CD4-positive, alpha-beta T cell treated with Interleukin-2 at 100 ng/mL for 4 hours (primary cell): ENCODE data around the gene FGF19.

Experiments used
- DNase-seq: peaks from one replicate; pipeline ENCODE4 v3.0.0-alpha.2; 2020; ENCODE audit warnings: low spot score

The FGF19 gene

GRCh38 chr11:69655479-69656428 lies 48.1 kb downstream of the FGF19 start:
- no peak for DNase-seq

DNA sequence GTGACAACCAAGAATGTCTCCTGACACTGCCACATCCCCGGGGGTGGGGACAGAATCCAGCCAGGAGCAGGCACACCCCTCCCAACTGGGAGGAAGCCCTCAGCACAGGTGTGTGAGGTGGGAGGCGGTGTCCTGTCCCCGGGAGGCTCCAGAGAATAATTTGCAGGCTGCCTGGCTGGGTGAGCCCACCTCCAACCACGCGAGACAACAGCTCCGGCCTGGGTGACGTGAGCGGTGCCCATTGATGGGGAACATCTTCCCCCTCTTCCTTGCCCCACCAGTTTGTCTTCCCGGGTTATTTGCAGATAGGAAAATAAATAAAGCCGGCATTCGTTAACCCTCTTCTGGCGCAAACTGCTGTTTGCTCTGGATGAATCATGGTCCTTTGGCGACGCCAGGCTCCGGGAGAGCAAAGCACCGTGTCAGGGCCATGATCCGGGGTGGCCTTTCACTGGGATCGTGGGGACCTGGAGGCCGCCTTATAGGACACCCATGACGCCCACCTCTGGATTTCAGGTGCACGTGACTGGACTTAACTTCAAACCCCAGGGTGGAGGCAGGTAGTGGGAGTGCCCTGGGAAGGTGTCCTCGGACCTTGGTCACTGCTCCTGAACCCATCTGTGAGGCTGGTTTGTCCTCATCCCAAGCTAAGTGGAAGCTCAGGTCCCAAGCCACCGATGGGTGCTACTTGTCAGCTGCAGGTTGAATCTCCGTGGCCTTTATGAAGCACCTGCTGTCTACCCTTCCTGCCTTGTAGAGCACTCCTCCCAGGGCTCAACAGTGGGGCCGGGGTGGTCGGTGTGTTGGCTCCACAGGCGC lies 49.0 kb downstream of the FGF19 start:
- DNase-seq, result no peak

DNA sequence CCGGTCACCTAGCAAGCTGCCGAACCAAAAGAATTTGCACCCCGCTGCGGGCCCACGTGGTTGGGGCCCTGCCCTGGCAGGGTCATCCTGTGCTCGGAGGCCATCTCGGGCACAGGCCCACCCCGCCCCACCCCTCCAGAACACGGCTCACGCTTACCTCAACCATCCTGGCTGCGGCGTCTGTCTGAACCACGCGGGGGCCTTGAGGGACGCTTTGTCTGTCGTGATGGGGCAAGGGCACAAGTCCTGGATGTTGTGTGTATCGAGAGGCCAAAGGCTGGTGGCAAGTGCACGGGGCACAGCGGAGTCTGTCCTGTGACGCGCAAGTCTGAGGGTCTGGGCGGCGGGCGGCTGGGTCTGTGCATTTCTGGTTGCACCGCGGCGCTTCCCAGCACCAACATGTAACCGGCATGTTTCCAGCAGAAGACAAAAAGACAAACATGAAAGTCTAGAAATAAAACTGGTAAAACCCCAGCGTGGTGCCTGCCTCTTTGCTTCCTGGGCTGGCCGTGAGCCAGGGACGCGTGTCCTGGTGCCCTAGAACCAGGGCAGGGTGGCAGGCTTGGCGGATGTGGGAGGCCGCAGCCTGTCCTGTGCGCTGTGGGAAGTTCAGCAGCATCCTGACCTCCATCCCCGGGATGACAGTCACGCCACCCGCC lies 49.7 kb downstream of the FGF19 start:
- DNase-seq, result no peak

DNA sequence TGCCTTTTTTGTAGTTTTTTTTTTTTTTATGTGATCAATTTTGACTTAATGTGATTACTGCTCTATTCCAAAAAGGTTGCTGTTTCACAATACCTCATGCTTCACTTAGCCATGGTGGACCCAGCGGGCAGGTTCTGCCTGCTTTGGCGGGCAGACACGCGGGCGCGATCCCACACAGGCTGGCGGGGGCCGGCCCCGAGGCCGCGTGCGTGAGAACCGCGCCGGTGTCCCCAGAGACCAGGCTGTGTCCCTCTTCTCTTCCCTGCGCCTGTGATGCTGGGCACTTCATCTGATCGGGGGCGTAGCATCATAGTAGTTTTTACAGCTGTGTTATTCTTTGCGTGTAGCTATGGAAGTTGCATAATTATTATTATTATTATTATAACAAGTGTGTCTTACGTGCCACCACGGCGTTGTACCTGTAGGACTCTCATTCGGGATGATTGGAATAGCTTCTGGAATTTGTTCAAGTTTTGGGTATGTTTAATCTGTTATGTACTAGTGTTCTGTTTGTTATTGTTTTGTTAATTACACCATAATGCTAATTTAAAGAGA lies 50.3 kb downstream of the FGF19 start:
- DNase-seq, result no peak

DNA sequence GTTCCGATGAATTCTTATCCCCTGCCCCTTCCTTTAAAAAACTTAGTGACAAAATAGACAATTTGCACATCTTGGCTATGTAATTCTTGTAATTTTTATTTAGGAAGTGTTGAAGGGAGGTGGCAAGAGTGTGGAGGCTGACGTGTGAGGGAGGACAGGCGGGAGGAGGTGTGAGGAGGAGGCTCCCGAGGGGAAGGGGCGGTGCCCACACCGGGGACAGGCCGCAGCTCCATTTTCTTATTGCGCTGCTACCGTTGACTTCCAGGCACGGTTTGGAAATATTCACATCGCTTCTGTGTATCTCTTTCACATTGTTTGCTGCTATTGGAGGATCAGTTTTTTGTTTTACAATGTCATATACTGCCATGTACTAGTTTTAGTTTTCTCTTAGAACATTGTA lies 50.8 kb downstream of the FGF19 start:
- DNase-seq, result no peak

DNA sequence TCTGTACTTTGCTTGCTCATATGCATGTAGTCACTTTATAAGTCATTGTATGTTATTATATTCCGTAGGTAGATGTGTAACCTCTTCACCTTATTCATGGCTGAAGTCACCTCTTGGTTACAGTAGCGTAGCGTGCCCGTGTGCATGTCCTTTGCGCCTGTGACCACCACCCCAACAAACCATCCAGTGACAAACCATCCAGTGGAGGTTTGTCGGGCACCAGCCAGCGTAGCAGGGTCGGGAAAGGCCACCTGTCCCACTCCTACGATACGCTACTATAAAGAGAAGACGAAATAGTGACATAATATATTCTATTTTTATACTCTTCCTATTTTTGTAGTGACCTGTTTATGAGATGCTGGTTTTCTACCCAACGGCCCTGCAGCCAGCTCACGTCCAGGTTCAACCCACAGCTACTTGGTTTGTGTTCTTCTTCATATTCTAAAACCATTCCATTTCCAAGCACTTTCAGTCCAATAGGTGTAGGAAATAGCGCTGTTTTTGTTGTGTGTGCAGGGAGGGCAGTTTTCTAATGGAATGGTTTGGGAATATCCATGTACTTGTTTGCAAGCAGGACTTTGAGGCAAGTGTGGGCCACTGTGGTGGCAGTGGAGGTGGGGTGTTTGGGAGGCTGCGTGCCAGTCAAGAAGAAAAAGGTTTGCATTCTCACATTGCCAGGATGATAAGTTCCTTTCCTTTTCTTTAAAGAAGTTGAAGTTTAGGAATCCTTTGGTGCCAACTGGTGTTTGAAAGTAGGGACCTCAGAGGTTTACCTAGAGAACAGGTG lies 51.8 kb downstream of the FGF19 start:
- DNase-seq, result no peak

DNA sequence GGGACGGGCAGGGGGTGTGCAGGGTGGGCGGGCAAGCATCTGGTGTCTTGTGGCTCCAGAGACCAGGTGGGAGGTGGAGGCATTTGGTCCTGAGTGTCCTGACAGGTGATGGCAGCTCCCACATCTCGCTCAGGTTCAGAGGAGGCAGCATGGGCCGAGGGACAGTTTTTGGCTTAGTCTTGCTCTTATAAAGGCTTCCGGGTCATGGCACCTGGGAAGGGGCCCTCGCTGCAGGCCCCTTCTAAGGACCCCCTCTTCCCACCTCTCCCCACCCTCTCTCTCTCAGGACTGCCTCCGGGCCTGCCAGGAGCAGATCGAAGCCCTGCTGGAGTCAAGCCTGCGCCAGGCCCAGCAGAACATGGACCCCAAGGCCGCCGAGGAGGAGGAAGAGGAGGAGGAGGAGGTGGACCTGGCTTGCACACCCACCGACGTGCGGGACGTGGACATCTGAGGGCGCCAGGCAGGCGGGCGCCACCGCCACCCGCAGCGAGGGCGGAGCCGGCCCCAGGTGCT lies 52.9 kb downstream of the FGF19 start:
- DNase-seq, result no peak

DNA sequence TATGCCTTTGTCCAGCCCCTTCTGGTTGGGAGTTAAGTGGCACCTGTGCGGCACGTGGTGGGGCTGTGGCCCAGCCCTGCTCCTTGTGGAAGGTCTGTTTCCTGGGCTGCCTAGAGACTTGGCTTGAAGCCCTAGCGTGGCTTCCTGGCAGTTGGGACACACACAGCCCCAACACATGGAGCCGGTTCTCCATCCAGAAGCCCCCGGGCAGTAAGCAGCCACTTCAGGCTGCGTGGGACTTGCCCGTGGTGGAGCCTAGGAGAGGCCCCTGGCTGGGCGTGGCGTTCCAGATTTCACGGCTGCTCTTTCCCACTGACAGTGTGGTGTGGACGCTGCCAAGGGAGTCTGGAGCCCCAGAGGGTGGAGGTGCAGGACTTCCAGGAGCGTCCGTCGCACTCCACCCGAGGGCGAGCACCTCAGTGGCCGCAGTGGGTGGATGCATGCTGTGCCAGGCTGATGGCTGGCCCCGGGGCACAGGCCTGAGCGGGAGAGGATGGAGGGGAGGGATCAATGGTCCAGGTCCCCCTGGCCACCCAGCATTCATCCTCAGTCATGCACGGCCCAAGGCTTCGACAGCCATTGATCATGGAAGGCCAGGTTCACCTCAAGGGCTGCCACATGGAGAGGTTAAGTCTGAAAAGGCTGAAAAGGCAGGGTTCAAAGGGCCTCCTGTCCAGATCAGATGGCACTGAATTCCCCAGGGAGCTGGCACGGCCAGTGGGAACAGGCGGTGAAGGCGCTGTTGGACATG lies 53.6 kb downstream of the FGF19 start:
- no peak for DNase-seq

DNA sequence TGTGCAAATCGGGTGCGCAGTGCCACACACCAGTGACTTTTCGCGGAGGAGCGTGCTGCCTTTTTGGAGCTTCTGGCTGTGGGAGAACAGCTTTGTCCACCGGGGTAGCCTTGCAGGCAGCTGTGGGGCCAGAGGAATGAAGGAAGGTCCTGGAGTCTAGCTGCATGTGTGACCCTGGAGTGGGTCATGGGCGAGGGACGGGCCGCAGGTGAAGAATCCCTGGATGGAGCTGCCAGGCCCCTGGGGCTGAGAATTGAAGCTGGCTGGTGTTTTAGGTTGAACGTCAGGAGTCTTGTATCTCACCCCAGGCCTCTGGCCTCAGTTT lies 54.3 kb downstream of the FGF19 start:
- DNase-seq, result no peak

DNA sequence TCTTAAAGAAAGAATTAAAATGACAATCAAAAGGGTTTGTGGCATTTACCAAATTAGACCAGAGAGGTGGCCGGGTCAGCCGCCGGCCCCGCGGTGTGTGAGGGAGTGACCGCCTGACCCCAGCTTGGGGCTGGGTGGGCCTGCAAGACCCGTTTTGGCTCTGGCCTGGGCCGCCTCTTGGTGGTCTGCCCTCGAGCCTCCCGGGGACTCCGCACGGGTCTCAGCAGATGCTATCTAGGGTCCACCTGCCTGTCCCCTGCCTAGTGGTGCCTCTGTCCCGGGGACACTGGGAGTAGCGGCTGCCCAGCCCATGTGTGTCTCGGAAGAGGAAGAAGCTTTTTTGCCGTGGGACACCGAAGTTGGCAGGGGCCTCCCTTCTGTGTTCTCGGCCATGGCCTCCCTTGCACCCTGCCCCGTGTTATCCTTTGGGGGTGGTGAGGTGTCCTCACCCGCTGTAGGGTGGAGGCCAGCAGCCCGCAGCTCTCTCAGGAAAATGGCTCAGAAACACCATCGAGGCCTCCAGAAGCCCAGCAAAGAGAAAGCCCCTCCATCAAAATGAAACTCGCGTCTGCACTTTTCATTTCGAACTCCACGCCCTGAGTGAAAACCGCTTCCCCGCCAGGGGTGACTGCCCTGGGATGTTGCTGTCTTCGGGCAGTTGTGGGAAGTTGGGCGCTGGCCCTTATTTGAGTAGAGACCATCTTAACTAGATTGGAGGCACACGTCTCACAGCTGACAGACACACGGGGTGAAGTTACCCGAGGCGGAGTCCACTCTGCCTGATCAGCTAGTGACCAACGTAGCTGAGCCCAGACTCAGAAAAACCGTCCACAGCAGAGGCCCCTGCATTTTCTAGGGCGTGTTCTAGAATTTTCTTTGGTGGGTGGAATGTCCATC lies 54.9 kb downstream of the FGF19 start:
- DNase-seq, result no peak
